HG02798 (cell line): Measurements from ENCODE around the gene ZNF175.

Experiments
- ATAC-seq: cut with Tn5 transposase; IDR thresholded peaks from one replicate; pipeline ENCODE4 v1.9.1; 2021; ENCODE audit warnings: mild to moderate bottlenecking; ENCODE audit not compliant: unreplicated experiment, poor library complexity

The ZNF175 gene

GRCh38 chr19:51570962-51571575, at the start of gene ZNF175:
ZNF175 (plus strand) TSS chr19:51571283; CDS start chr19:51573330, 2,047 bp downstream.
- peak; percentile 97 for ATAC-seq

- ATAC-seq, result no peak
Measured at GRCh38 chr19:51521357-51521756, 49.7 kb upstream of the ZNF175 start.

GRCh38 chr19:51521781-51522180, 49.3 kb upstream of the ZNF175 start:
- ATAC-seq, result no peak

GRCh38 chr19:51524666-51525264, 46.3 kb upstream of the ZNF175 start:
- ATAC-seq, result no peak

GRCh38 chr19:51525651-51526050, 45.4 kb upstream of the ZNF175 start:
- ATAC-seq, result no peak

- ATAC-seq, result no peak
Measured at GRCh38 chr19:51529301-51529700, 41.8 kb upstream of the ZNF175 start.

- no peak for ATAC-seq
Measured at GRCh38 chr19:51530616-51531015, 40.5 kb upstream of the ZNF175 start.

GRCh38 chr19:51531349-51532315, 39.5 kb upstream of the ZNF175 start, which contains the start of gene SIGLEC6:
SIGLEC6 (minus strand) TSS chr19:51531670; CDS start chr19:51531648, 22 bp downstream.
- ATAC-seq, result no peak

GRCh38 chr19:51535535-51535934, 35.5 kb upstream of the ZNF175 start:
- no peak for ATAC-seq

- no peak for ATAC-seq
Measured at GRCh38 chr19:51539821-51540366, 31.2 kb upstream of the ZNF175 start.

- no peak for ATAC-seq
Measured at GRCh38 chr19:51541458-51542357, 29.4 kb upstream of the ZNF175 start.

GRCh38 chr19:51542699-51543098, 28.4 kb upstream of the ZNF175 start:
- ATAC-seq, result no peak

- no peak for ATAC-seq
Measured at GRCh38 chr19:51544038-51544437, 27.0 kb upstream of the ZNF175 start.

GRCh38 chr19:51546107-51546649, 24.9 kb upstream of the ZNF175 start:
- no peak for ATAC-seq

- no peak for ATAC-seq
Measured at GRCh38 chr19:51546650-51547396, 24.3 kb upstream of the ZNF175 start.

- no peak for ATAC-seq
Measured at GRCh38 chr19:51547397-51548212, 23.5 kb upstream of the ZNF175 start.

GRCh38 chr19:51548213-51548651, 22.9 kb upstream of the ZNF175 start:
- no peak for ATAC-seq

- ATAC-seq, result no peak
Measured at GRCh38 chr19:51548891-51549305, 22.2 kb upstream of the ZNF175 start.
